ENCODE results near the gene RAB19.

Gene RAB19

GRCh38 chr7:140403878-140404564, at the start of gene RAB19:
TSS of gene RAB19 (plus strand) at chr7:140404058. CDS start at chr7:140407647, 3,589 bp downstream.
- no peak for DNase-seq (ENCODE audit: low read depth)

- no peak for DNase-seq (ENCODE audit: low read depth)
These were observed 45.8 kb upstream of the RAB19 start for GRCh38 chr7:140358024-140358411.

- no peak for DNase-seq (ENCODE audit: low read depth)
These were observed 45.3 kb upstream of the RAB19 start for GRCh38 chr7:140358412-140359051.

GRCh38 chr7:140360697-140361229, 43.1 kb upstream of the RAB19 start:
- no peak for DNase-seq (ENCODE audit: low read depth)

GRCh38 chr7:140364819-140365218, 39.0 kb upstream of the RAB19 start:
- no peak for DNase-seq (ENCODE audit: low read depth)

- DNase-seq (ENCODE audit: low read depth): no peak
These were observed 36.3 kb upstream of the RAB19 start for GRCh38 chr7:140367528-140367927.

GRCh38 chr7:140369294-140369693, 34.6 kb upstream of the RAB19 start:
- DNase-seq (ENCODE audit: low read depth): no peak

- DNase-seq (ENCODE audit: low read depth): no peak
These were observed 28.5 kb upstream of the RAB19 start for GRCh38 chr7:140375323-140375722.

GRCh38 chr7:140375892-140376730, 27.7 kb upstream of the RAB19 start:
- no peak for DNase-seq (ENCODE audit: low read depth)

- no peak for DNase-seq (ENCODE audit: low read depth)
These were observed 19.7 kb upstream of the RAB19 start for GRCh38 chr7:140383954-140384713.

- DNase-seq (ENCODE audit: low read depth): no peak
These were observed 18.8 kb upstream of the RAB19 start for GRCh38 chr7:140384894-140385545.

GRCh38 chr7:140389445-140389844, 14.4 kb upstream of the RAB19 start:
- DNase-seq (ENCODE audit: low read depth): no peak

- no peak for DNase-seq (ENCODE audit: low read depth)
These were observed 13.8 kb upstream of the RAB19 start for GRCh38 chr7:140390034-140390433.

GRCh38 chr7:140390466-140391190, 13.2 kb upstream of the RAB19 start:
- DNase-seq (ENCODE audit: low read depth): no peak

- DNase-seq (ENCODE audit: low read depth): no peak
These were observed 12.2 kb upstream of the RAB19 start for GRCh38 chr7:140391634-140392033.

- DNase-seq (ENCODE audit: low read depth): no peak
These were observed 10.0 kb upstream of the RAB19 start for GRCh38 chr7:140393756-140394306.

GRCh38 chr7:140397784-140398750, 5.8 kb upstream of the RAB19 start, which contains the start of gene SLC37A3:
TSS of gene SLC37A3 (minus strand) at chr7:140398530. CDS start at chr7:140382526, 16,004 bp downstream.
- DNase-seq (ENCODE audit: low read depth): peak; percentile 57

- no peak for DNase-seq (ENCODE audit: low read depth)
These were observed 5.0 kb upstream of the RAB19 start for GRCh38 chr7:140398821-140399220.

GRCh38 chr7:140400381-140400780, 3.5 kb upstream of the RAB19 start:
- DNase-seq (ENCODE audit: low read depth): no peak

Data from GM04504 (cell line).